Body of pancreas (tissue), 4 donors: ENCODE data around the gene SLC41A1. TPM values are rescaled to one million over a fixed set of nuclear protein-coding genes. Genes with fewer than 3 reads are reported as not detected.

Experiments
- ATAC-seq: fragments of 150-250 bp; one replicate; pipeline ENCODE4 v1.9.1; 2016
- DNase-seq, 4 donors: peaks; one replicate each; pipeline ENCODE4 v3.0.0-alpha.2; 2019
- H3K27ac ChIP-seq, 4 donors: fragments of 200-600 bp; sonication (generic); 1 replicate in 3 of 4; 2 replicates in 1 of 4; pipeline versions ENCODE4 v1.5.1 to v1.6.1; 2016 to 2019; ENCODE audit warnings: mild to moderate bottlenecking in 1 of 4, mixed read lengths in 1 of 4, moderate library complexity in 1 of 4
- H3K27me3 ChIP-seq, 2 donors: fragments of 200-600 bp; sonication (generic); one replicate each; pipeline ENCODE4 v1.6.0; 2016; ENCODE audit warnings: mild to moderate bottlenecking in 1 of 2
- H3K36me3 ChIP-seq, 2 donors: fragments of 200-600 bp; sonication (generic); replicated peaks in 1 of 2; 2 replicates each; pipeline ENCODE4 v1.5.1; 2016; ENCODE audit warnings: low read depth in 2 of 2; ENCODE audit not compliant: insufficient read depth in 1 of 2
- H3K4me1 ChIP-seq: fragments of 200-600 bp; sonication (generic); one replicate; pipeline ENCODE4 v1.6.0; 2016
- H3K4me3 ChIP-seq, 2 donors: fragments of 200-600 bp; sonication (generic); 1 replicate in 1 of 2; 2 replicates in 1 of 2; pipeline ENCODE4 v1.5.1; 2016 to 2019
- H3K9me3 ChIP-seq, 3 donors: fragments of 200-600 bp; sonication (generic); 1 replicate in 2 of 3; 2 replicates in 1 of 3; pipeline ENCODE4 v1.5.1; 2016
- POLR2A ChIP-seq, 3 donors: fragments of 450-650 bp; IDR thresholded peaks; one replicate each; pipeline ENCODE4 v1.6.1; 2016; ENCODE audit warnings: antibody characterized with exemption in 3 of 3, mild to moderate bottlenecking in 2 of 3
- WGBS, 2 donors: methylation state at CpG; one replicate each; pipeline ENCODE4 v1.1.5; 2017; 5-methylcytosine and 5-hydroxymethylcytosine counted together
- intact Hi-C: fragments of 100-400 bp; cut with DNase I; formaldehyde crosslinking; loops from one replicate; pipeline ENCODE4 v1.15.1; 2023
- total RNA-seq, 2 donors: library from RNA; depleted of rRNA; stranded (reverse); fragments of >200 nt; gene quantifications; one replicate each; pipeline ENCODE4 v1.1.0, GENCODE V29; 2016
- TF ChIP-seq, protein P1 (sequence below), 7 experiments: fragments of 450-650 bp in 4 of 7; fragments of 200-600 bp in 3 of 7; sonication (generic) in 3 of 7; IDR thresholded peaks; one replicate each; pipeline ENCODE4 v1.5.1; 2016 to 2019; ENCODE audit warnings: antibody characterized with exemption in 7 of 7

The SLC41A1 gene
- total RNA-seq, 2 donors from 2014 or later: 36.9 to 41.8 TPM

- DNase-seq: peak; percentile 62 to 81 (median 78)
- ATAC-seq: peak; percentile 30
- Histone ChIP-seq H3K36me3 (no peaks in the 10 kb centered on the region), H3K4me3 (peak overlapping the region in 1 of 2 donors; percentile 76), H3K27me3 (no peaks in the 10 kb centered on the region), H3K9me3 (no peaks in the 10 kb centered on the region), H3K27ac (peak overlapping the region in 3 of 4 donors; percentile 89 to 93 (median 92)), H3K4me1 (peaks cover 66% of the 10 kb centered on the region)
- WGBS, 2 donors: 10 to 15% methylated on average over 5 of the region's 5 CpGs
- intact Hi-C loops: no loop called here
- TF ChIP-seq, protein P1, sequence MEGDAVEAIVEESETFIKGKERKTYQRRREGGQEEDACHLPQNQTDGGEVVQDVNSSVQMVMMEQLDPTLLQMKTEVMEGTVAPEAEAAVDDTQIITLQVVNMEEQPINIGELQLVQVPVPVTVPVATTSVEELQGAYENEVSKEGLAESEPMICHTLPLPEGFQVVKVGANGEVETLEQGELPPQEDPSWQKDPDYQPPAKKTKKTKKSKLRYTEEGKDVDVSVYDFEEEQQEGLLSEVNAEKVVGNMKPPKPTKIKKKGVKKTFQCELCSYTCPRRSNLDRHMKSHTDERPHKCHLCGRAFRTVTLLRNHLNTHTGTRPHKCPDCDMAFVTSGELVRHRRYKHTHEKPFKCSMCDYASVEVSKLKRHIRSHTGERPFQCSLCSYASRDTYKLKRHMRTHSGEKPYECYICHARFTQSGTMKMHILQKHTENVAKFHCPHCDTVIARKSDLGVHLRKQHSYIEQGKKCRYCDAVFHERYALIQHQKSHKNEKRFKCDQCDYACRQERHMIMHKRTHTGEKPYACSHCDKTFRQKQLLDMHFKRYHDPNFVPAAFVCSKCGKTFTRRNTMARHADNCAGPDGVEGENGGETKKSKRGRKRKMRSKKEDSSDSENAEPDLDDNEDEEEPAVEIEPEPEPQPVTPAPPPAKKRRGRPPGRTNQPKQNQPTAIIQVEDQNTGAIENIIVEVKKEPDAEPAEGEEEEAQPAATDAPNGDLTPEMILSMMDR (IDR thresholded peaks at IDR 0.05): no peak
- TF ChIP-seq POLR2A (IDR thresholded peaks at IDR 0.05): peak in 1 of 3 donors; percentile 18
Observed at GRCh38 chr1:205811660-205812059, 1.3 kb downstream of the SLC41A1 start.

DNA sequence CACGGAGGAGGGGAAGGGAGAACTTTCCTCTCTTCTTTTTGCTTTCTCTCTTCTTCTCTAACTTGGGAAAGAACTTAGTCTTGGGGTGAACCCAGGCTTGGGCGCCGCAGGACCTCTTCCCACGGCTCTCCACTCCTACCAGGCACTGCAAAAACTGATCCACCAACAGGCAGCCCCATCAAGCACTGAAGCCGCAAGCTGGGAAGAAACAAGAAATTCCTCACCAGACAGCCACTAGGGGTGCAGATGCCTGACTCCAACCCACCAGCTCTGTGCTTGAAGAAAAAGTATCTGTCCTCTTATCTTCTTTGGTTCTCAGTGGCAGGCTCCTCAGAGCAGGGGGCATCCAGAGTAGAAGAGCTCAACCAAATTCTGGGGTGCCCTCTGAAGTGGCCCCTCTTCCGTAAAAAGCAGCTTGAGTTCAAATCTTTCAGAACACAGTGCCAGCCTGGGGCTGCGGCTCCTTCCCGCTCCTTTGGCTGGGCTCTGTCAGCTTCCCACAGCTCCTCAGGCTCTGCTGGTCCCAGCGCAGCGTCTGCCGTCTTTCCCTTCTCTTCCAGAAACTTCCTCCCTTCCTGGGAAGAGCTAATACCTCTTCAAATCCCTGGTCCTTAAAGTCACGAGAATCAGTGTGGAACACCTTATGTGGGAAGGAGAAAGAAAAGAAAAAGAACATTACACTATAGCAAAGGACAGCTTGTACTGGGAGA lies 2.4 kb downstream of the SLC41A1 start:
- H3K4me3 ChIP-seq: no peak overlapping the region
- DNase-seq (no peak), ATAC-seq (no peak)
- no peaks in the 10 kb centered on the region for H3K9me3 ChIP-seq
- peak overlapping the region; percentile 27 to 93 (median 90) for H3K27ac ChIP-seq
- H3K27me3 ChIP-seq: no peaks in the 10 kb centered on the region
- intact Hi-C loops: no loop called here
- peaks cover 76% of the 10 kb centered on the region for H3K4me1 ChIP-seq
- H3K36me3 ChIP-seq: no peaks in the 10 kb centered on the region
- TF ChIP-seq, protein P1 (IDR thresholded peaks at IDR 0.05): peak in 3 of 7 experiments; percentile 8 to 29 (median 17)
- TF ChIP-seq POLR2A (IDR thresholded peaks at IDR 0.05): no peak
- 44% methylated on average over 12 of the region's 12 CpGs for WGBS, 2 donors

DNA sequence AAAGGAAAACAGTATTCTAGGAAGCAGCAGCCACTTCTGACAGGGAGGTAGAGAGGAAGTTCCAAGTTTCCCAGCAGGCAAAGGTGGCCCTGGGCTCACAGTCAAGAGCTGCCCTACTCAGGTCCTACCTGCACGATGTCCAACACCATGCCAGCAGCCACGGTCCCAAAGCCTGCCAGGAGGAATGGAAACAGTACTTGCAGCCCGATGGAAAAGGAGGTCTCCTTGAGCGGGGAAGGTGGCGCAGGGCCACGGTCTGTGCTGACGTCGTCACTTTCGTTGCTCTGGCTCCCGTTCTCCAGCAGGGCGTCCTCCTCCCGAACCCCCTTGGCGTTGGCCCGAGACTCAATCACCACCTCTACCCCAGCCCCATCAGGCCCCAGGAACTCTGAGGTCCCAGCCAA lies 3.1 kb downstream of the SLC41A1 start:
- no peaks in the 10 kb centered on the region for H3K9me3 ChIP-seq
- TF ChIP-seq POLR2A (IDR thresholded peaks at IDR 0.05): no peak
- TF ChIP-seq, protein P1 (IDR thresholded peaks at IDR 0.05): no peak
- ATAC-seq (no peak), DNase-seq (peak; percentile 45 to 61 (median 47))
- no peak overlapping the region for H3K4me3 ChIP-seq
- no peaks in the 10 kb centered on the region for H3K36me3 ChIP-seq
- WGBS, 2 donors: 51 to 63% methylated on average over 14 of the region's 14 CpGs
- peak overlapping the region in 3 of 4 donors; percentile 89 to 93 (median 92) for H3K27ac ChIP-seq
- intact Hi-C loops: loop anchor here (5.0 kb wide), 1 partner anchor 32 kb away; no protein-coding TSS in a partner anchor
- peaks cover 82% of the 10 kb centered on the region for H3K4me1 ChIP-seq
- no peaks in the 10 kb centered on the region for H3K27me3 ChIP-seq

DNA sequence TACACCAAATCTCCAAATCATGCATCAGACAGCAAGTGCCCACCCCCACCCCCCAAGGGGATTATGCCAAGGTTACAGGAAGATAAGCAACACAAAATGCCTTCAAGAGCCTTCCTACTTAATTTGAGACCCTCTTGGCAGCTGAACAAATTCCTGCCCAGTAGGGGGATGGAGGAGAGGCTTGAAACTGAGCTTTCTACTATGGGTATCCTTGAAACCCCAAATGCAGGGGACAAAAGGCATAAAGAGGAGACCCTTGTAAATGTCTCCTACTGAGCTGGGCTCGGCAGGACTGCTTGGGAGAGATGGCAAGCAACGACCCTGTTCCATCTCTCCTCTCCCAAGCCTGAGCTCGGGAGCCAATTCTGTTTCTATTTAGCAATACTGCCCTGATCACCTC lies 3.5 kb downstream of the SLC41A1 start:
- H3K36me3 ChIP-seq: no peaks in the 10 kb centered on the region
- H3K27me3 ChIP-seq: no peaks in the 10 kb centered on the region
- DNase-seq: no peak
- intact Hi-C loops: loop anchor here (5.0 kb wide), 1 partner anchor 33 kb away; no protein-coding TSS in a partner anchor
- TF ChIP-seq, protein P1 (IDR thresholded peaks at IDR 0.05): no peak
- no peak for TF ChIP-seq POLR2A (IDR thresholded peaks at IDR 0.05)
- no peaks in the 10 kb centered on the region for H3K9me3 ChIP-seq
- H3K27ac ChIP-seq: peak overlapping the region in 3 of 4 donors; percentile 89 to 93 (median 92)
- ATAC-seq: no peak
- H3K4me3 ChIP-seq: no peak overlapping the region
- peaks cover 87% of the 10 kb centered on the region for H3K4me1 ChIP-seq
- 24 to 29% methylated on average over 3 of the region's 3 CpGs for WGBS, 2 donors
